IPS-18c (cell line): ENCODE results near the gene ST6GAL1.
"Not testable (repeated sequence)": the region's sequence is repeated elsewhere in the genome, so short reads cannot be mapped to it uniquely, and the experiment has no call there.

Source experiments
- H3K4me3 ChIP-seq: 2 replicates; pipeline ENCODE4 v1.7.0; 2013; ENCODE audit warnings: low read depth, mild to moderate bottlenecking, low read length, moderate library complexity; ENCODE audit not compliant: insufficient read depth
- H3K9me3 ChIP-seq: one replicate; pipeline ENCODE4 v1.6.1; 2013; ENCODE audit warnings: mild to moderate bottlenecking, low read length, moderate library complexity; ENCODE audit not compliant: control insufficient read depth, insufficient read depth

The ST6GAL1 gene

GRCh38 chr3:186976837-186977750, 46.8 kb downstream of the ST6GAL1 start:
- peaks cover 4% of the 10 kb centered on the region for H3K9me3 ChIP-seq
- no peak overlapping the region for H3K4me3 ChIP-seq

GRCh38 chr3:186978712-186979111, 48.4 kb downstream of the ST6GAL1 start:
- no peak overlapping the region for H3K4me3 ChIP-seq
- peaks cover 4% of the 10 kb centered on the region for H3K9me3 ChIP-seq

GRCh38 chr3:186979852-186980251, 49.5 kb downstream of the ST6GAL1 start:
- Histone ChIP-seq H3K9me3 (no peaks in the 10 kb centered on the region), H3K4me3 (no peak overlapping the region)

DNA sequence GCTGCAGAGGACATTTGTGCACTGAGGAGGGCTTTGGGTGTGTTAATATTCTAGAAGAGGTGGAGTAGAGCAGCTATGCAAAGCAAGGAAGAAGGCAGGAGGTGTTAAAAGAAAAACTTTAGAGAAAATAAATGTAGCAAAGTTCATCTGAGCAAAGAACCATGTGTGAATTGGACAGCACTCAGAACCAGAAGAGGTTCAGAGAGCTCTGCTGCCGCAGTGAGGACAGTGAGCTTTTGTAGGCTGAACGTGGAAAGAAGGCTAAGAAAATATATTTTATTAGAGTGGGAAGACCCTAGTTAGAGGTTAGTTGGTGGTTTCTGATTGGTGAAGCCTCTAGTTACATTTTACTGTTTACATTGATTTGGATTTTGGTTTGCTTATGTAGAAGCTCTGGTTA, 50.7 kb downstream of the ST6GAL1 start:
- H3K4me3 ChIP-seq = no peak overlapping the region
- H3K9me3 ChIP-seq = no peaks in the 10 kb centered on the region

DNA sequence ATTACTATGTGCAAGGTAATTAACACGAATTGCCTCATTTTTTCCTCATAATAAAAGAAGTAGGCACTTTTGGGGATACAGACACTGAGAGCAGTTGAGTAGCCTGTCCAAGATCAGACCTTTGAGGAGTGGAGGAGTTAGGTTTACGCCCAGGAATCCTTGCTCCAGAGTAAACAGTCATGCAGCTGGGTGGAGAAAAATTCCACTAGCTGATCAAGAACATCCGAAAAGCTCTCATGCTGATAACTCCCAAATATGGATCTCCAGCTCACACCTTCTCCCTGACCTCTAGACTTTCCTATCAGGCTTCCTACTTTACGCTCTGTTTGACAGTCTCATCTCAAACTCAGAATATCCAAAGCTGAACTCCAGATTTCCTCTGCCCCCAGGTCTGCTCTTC, 53.3 kb downstream of the ST6GAL1 start:
- Histone ChIP-seq H3K4me3 (no peak overlapping the region), H3K9me3 (no peaks in the 10 kb centered on the region)

- H3K9me3 ChIP-seq = no peaks in the 10 kb centered on the region
Observed at GRCh38 chr3:186984064-186984463, 53.7 kb downstream of the ST6GAL1 start.

GRCh38 chr3:186985661-186986364, 55.5 kb downstream of the ST6GAL1 start:
- H3K4me3 ChIP-seq = no peak overlapping the region
- no peaks in the 10 kb centered on the region for H3K9me3 ChIP-seq

More at GRCh38 chr3:186984064-186984463, 53.7 kb downstream of the ST6GAL1 start:
- H3K4me3 ChIP-seq = no peak overlapping the region

GRCh38 chr3:186986406-186986805, 56.1 kb downstream of the ST6GAL1 start:
- no peak overlapping the region for H3K4me3 ChIP-seq
- H3K9me3 ChIP-seq = no peaks in the 10 kb centered on the region

- no peak overlapping the region for H3K4me3 ChIP-seq
Observed at GRCh38 chr3:186986816-186987215, 56.5 kb downstream of the ST6GAL1 start.

GRCh38 chr3:186988806-186989205, 58.5 kb downstream of the ST6GAL1 start:
- H3K4me3 ChIP-seq = no peak overlapping the region
- H3K9me3 ChIP-seq = no peaks in the 10 kb centered on the region

More at GRCh38 chr3:186986816-186987215, 56.5 kb downstream of the ST6GAL1 start:
- no peaks in the 10 kb centered on the region for H3K9me3 ChIP-seq

DNA sequence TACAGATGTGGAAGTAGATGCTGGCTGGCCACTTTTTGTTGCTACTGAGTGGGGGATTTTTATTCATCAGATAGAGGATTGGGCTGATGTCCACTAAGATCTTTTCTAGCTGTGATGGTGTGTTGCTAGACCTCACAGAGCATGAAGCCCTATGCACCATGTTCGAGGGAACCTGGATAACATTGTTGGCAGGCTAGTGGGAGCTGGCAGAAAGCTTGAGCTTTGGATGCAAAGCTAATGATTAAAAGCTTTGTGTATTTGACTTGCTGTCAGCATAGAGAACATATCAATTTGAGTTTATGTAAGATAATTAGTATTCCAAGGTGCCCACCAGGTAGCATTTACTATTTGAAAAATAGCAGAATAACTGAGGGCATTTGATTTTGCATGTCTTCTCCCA, 59.1 kb downstream of the ST6GAL1 start:
- H3K4me3 ChIP-seq = no peak overlapping the region
- H3K9me3 ChIP-seq = no peaks in the 10 kb centered on the region

DNA sequence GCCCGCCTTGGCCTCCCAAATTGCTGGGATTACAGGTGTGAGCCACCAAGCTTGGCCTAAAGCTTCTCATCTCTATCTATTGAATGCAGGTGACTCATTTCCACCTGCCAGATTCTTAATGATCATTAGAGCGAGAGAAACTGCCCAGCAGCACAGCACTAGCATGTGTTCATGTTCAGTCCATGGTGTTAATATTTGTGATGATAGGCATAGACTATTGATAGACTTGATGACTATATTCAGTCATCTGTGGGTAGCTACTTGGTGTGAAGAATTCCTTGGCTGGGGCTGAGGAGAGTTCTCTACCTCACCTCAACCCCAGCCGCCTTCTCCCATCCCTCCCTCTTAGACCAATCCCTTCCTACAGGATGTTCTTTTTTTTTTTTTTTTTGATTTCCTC, 60.0 kb downstream of the ST6GAL1 start:
- no peaks in the 10 kb centered on the region for H3K9me3 ChIP-seq

DNA sequence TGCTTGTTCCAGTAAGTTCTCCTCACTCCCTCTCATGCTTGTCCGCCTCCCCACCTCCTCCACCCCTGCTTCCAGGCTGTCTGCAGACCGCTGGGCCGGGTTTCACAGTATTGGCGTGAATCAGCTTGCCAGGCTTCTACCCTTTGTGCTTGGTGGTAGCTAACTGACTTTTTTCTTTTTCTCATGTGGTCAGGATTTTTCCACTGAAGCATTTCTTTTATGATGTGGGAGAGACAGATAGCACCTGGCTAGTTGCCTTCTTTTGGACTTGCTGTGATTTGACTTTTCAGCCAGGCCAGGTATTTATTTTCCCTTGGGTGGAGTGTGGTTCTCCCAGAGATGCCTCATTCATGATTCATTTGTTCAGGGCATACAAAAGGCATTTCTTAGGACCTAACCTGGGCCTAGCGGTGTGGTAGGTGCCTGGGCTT, 60.6 kb downstream of the ST6GAL1 start:
- H3K9me3 ChIP-seq = no peaks in the 10 kb centered on the region
- H3K4me3 ChIP-seq = no peak overlapping the region

More for the DNA sequence above, 60.0 kb downstream of the ST6GAL1 start:
- H3K4me3 ChIP-seq = no peak overlapping the region

GRCh38 chr3:186991470-186991869, 61.1 kb downstream of the ST6GAL1 start:
- Histone ChIP-seq H3K9me3 (no peaks in the 10 kb centered on the region), H3K4me3 (no peak overlapping the region)

DNA sequence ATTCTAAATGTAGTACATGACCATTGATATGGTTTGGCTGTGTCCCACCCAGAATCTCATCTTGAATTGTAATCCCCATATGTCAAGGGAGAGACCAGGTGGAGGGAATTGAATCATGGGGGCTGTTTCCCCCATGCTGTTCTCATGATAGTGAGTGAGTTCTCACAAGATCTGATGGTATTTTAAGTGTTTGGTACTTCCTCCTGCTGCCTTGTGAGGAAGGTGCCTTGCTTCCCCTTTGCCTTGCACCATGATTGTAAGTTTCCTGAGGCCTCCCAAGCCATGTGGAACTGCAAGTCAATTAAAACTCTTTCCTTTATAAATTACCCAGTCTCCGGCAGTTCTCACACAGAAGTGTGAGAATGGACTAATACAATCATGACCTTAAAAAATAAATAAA, 61.8 kb downstream of the ST6GAL1 start:
- H3K4me3 ChIP-seq = not testable (repeated sequence)

GRCh38 chr3:186993210-186993782, 63.0 kb downstream of the ST6GAL1 start:
- H3K9me3 ChIP-seq = no peaks in the 10 kb centered on the region
- H3K4me3 ChIP-seq = no peak overlapping the region

More for the DNA sequence above, 61.8 kb downstream of the ST6GAL1 start:
- H3K9me3 ChIP-seq = not testable (repeated sequence)

DNA sequence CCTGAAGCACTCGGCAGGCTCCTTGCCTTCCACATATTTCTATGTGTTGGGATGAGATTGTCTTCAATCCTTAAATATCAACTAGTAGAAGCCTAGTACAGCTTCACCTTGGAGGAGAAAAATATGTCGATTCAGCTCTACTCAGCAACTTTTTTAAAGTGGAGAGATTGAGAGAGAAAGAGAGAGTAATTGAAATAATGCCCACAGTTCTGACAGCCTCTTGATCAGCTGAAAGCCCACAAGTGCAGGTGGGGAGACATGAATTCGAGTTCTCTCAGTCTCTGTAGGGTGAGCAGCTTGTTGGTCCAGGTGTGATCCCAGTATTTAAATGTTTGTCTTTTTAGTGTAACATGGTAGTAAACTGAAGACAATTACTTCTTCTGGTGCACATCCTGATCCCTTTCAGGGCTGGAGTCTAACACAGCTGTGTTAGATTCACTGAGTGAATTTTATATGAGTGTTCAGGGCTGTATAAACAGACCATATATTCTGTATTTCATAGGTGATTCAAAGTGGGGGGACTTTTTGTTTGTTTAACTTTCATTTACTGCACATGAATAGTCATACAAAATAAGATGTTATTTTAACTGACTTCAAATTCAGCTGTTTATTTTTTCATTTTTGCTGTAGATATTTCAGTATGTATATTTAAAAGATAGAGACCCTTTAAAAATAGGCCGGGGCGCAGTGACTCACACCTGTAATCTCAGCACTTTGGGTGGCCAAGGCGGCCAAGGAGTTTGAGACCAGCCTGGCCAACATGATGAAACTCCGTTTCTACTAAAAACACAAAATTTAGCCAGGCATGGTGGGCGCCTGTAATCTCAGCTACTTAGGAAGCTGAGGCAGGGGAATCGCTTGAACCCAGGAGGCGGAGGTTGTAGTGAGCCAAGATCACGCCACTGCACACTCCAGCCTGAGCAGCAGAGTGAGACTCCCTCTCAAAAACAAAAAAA, 64.0 kb downstream of the ST6GAL1 start:
- H3K4me3 ChIP-seq = no peak overlapping the region

More for the DNA sequence above, 64.0 kb downstream of the ST6GAL1 start:
- H3K9me3 ChIP-seq = no peaks in the 10 kb centered on the region
